Epithelial cell of esophagus (primary cell): ENCODE results near the gene RNF19B.
A peak's percentile ranks its signal among the peaks of the same experiment; 100 is the strongest.

Experiments
- DNase-seq: peaks from one replicate; pipeline ENCODE4 v3.0.0; 2010; ENCODE audit warnings: low read depth
- H3K4me3 ChIP-seq: 2 replicates; pipeline ENCODE4 v1.5.1; 2011; ENCODE audit warnings: mild to moderate bottlenecking, low read length, control low read depth
- CTCF ChIP-seq: IDR thresholded peaks from 2 replicates; pipeline ENCODE4 v1.5.1; 2011; ENCODE audit warnings: low read depth, mild to moderate bottlenecking, low read length, control low read depth, inconsistent platforms; ENCODE audit not compliant: insufficient read depth; ENCODE audit errors: missing control alignments

RNF19B gene

GRCh38 chr1:32927441-32927840 is 37.2 kb downstream of the RNF19B start:
- H3K4me3 ChIP-seq = no peak overlapping the region
- TF ChIP-seq CTCF = no peak
- DNase-seq = no peak

GRCh38 chr1:32926562-32926961 is 38.0 kb downstream of the RNF19B start:
- H3K4me3 ChIP-seq = no peak overlapping the region
- DNase-seq = no peak
- TF ChIP-seq CTCF = no peak

GRCh38 chr1:32925403-32926162 is 39.0 kb downstream of the RNF19B start:
- H3K4me3 ChIP-seq = no peak overlapping the region
- no peak for TF ChIP-seq CTCF
- peak; percentile 48 for DNase-seq

GRCh38 chr1:32924881-32925344 is 39.7 kb downstream of the RNF19B start:
- TF ChIP-seq CTCF = no peak
- no peak for DNase-seq
- no peak overlapping the region for H3K4me3 ChIP-seq

- DNase-seq = no peak
- H3K4me3 ChIP-seq = no peak overlapping the region
- no peak for TF ChIP-seq CTCF
Measured at GRCh38 chr1:32920833-32921232, 43.8 kb downstream of the RNF19B start.

GRCh38 chr1:32919811-32920733 is 44.5 kb downstream of the RNF19B start:
- no peak overlapping the region for H3K4me3 ChIP-seq
- no peak for TF ChIP-seq CTCF
- no peak for DNase-seq
